ENCODE measurements around the gene TMEM214. TPM values are rescaled to one million over a fixed set of nuclear protein-coding genes. Genes with fewer than 3 reads are reported as not detected.

The TMEM214 gene
- polyA plus RNA-seq, 1 donor (not counting 4 experiments of a cell fraction or from before 2014, with no cell fraction given), result 38.0 TPM

DNA sequence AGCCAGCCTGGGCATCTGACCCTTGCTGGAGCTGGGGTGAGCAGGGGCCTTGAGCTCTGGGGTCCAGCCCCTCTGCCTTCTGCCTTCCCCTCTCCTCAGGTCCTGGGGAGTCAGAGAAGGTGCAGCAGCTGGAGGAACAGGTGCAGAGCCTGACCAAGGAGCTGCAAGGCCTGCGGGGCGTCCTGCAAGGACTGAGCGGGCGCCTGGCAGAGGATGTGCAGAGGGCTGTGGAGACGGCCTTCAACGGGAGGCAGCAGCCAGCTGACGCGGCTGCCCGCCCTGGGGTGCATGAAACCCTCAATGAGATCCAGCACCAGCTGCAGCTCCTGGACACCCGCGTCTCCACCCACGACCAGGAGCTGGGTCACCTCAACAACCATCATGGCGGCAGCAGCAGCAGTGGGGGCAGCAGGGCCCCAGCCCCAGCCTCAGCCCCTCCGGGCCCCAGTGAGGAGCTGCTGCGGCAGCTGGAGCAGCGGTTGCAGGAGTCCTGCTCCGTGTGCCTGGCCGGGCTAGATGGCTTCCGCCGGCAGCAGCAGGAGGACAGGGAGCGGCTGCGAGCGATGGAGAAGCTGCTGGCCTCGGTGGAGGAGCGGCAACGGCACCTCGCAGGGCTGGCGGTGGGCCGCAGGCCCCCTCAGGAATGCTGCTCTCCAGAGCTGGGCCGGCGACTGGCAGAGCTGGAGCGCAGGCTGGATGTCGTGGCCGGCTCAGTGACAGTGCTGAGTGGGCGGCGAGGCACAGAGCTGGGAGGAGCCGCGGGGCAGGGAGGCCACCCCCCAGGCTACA, 49.4 kb downstream of the TMEM214 start:
- no peak overlapping the region for H3K4me3 ChIP-seq (ENCODE audit: control insufficient read depth in 2 of 3, extremely low read depth in 1 of 3, insufficient read depth in 2 of 3, low read depth in 1 of 3, low read length in 3 of 3)
- H3K36me3 ChIP-seq (ENCODE audit: control insufficient read depth in 2 of 2, extremely low read depth in 1 of 2, insufficient read depth in 2 of 2, low read length in 2 of 2), result no peaks in the 10 kb centered on the region
- dilution Hi-C loops (cut with MboI; ENCODE audit: extremely low pct_ligation_motif_present, low sequenced_read_pairs), result no loop called here

DNA sequence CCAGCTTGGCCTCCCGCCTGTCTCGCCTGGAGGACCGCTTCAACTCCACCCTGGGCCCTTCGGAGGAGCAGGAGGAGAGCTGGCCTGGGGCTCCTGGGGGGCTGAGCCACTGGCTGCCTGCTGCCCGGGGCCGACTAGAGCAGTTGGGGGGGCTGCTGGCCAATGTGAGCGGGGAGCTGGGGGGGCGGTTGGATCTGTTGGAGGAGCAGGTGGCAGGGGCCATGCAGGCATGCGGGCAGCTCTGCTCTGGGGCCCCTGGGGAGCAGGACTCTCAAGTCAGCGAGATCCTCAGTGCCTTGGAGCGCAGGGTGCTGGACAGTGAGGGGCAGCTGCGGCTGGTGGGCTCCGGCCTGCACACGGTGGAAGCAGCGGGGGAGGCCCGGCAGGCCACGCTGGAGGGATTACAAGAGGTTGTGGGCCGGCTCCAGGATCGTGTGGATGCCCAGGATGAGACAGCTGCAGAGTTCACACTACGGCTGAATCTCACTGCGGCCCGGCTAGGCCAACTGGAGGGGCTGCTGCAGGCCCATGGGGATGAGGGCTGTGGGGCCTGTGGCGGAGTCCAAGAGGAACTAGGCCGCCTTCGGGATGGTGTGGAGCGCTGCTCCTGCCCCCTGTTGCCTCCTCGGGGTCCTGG, 50.1 kb downstream of the TMEM214 start:
- no peak overlapping the region for H3K9ac ChIP-seq (ENCODE audit: control insufficient read depth, extremely low read depth, insufficient read depth, low read length)
- no peaks in the 10 kb centered on the region for H3K9me1 ChIP-seq (ENCODE audit: control insufficient read depth, extremely low read depth, insufficient read depth, low read length)
- H3K4me3 ChIP-seq (ENCODE audit: control insufficient read depth in 2 of 3, extremely low read depth in 1 of 3, insufficient read depth in 2 of 3, low read depth in 1 of 3, low read length in 3 of 3), result no peak overlapping the region
- no peaks in the 10 kb centered on the region for H3K27me3 ChIP-seq (ENCODE audit: control insufficient read depth, extremely low read depth, insufficient read depth, low read length)
- peaks cover 19% of the 10 kb centered on the region for H3K4me1 ChIP-seq (ENCODE audit: control insufficient read depth, extremely low read depth, insufficient read depth, low read length)
- no peak overlapping the region for H3K4me2 ChIP-seq (ENCODE audit: control insufficient read depth, extremely low read depth, insufficient read depth, low read depth, low read length)
- H3K27ac ChIP-seq (ENCODE audit: control insufficient read depth, insufficient read depth, low read length), result no peak overlapping the region
- FAIRE-seq, result no peak
- no peak for DNase-seq (ENCODE audit: low read depth, low spot score)
- no peak overlapping the region for H2AFZ ChIP-seq (ENCODE audit: control insufficient read depth, low read length)
- no peaks in the 10 kb centered on the region for H3K9me3 ChIP-seq (ENCODE audit: control insufficient read depth, low read depth, low read length)
- H3K36me3 ChIP-seq (ENCODE audit: control insufficient read depth in 2 of 2, extremely low read depth in 1 of 2, insufficient read depth in 2 of 2, low read length in 2 of 2), result no peaks in the 10 kb centered on the region
- TF ChIP-seq CTCF (optimal IDR thresholded peaks at IDR 0.05 in 1 of 3, IDR thresholded peaks at IDR 0.05 in 1 of 3, conservative IDR thresholded peaks at IDR 0.05 in 1 of 3; ENCODE audit: extremely low read depth in 1 of 3, insufficient read depth in 2 of 3, low read length in 3 of 3), result no peak
- no peak for TF ChIP-seq EZH2 (IDR thresholded peaks at IDR 0.05; ENCODE audit: low read length)
- dilution Hi-C loops (cut with MboI; ENCODE audit: extremely low pct_ligation_motif_present, low sequenced_read_pairs), result no loop called here
- H4K20me1 ChIP-seq (ENCODE audit: control insufficient read depth, extremely low read depth, insufficient read depth, low read length), result no peaks in the 10 kb centered on the region
- no peaks in the 10 kb centered on the region for H3K79me2 ChIP-seq (ENCODE audit: control insufficient read depth, insufficient read depth, low read length)

More for the DNA sequence above, 49.4 kb downstream of the TMEM214 start:
- no peak overlapping the region for H2AFZ ChIP-seq (ENCODE audit: control insufficient read depth, low read length)
- H3K9ac ChIP-seq (ENCODE audit: control insufficient read depth, extremely low read depth, insufficient read depth, low read length), result no peak overlapping the region
- H3K9me3 ChIP-seq (ENCODE audit: control insufficient read depth, low read depth, low read length), result no peaks in the 10 kb centered on the region
- peaks cover 23% of the 10 kb centered on the region for H3K4me1 ChIP-seq (ENCODE audit: control insufficient read depth, extremely low read depth, insufficient read depth, low read length)
- no peak overlapping the region for H3K27ac ChIP-seq (ENCODE audit: control insufficient read depth, insufficient read depth, low read length)
- H3K79me2 ChIP-seq (ENCODE audit: control insufficient read depth, insufficient read depth, low read length), result no peaks in the 10 kb centered on the region
- FAIRE-seq (no peak), DNase-seq (ENCODE audit: low read depth, low spot score) (no peak)
- no peak overlapping the region for H3K4me2 ChIP-seq (ENCODE audit: control insufficient read depth, extremely low read depth, insufficient read depth, low read depth, low read length)
- H4K20me1 ChIP-seq (ENCODE audit: control insufficient read depth, extremely low read depth, insufficient read depth, low read length), result no peaks in the 10 kb centered on the region
- no peaks in the 10 kb centered on the region for H3K27me3 ChIP-seq (ENCODE audit: control insufficient read depth, extremely low read depth, insufficient read depth, low read length)
- TF ChIP-seq EZH2 (IDR thresholded peaks at IDR 0.05; ENCODE audit: low read length) (no peak), CTCF (optimal IDR thresholded peaks at IDR 0.05 in 1 of 3, IDR thresholded peaks at IDR 0.05 in 1 of 3, conservative IDR thresholded peaks at IDR 0.05 in 1 of 3; ENCODE audit: extremely low read depth in 1 of 3, insufficient read depth in 2 of 3, low read length in 3 of 3) (no peak)
- no peaks in the 10 kb centered on the region for H3K9me1 ChIP-seq (ENCODE audit: control insufficient read depth, extremely low read depth, insufficient read depth, low read length)
